GM23248 (cell line): ENCODE data around the gene PRKCE. TPM values are rescaled to one million over a fixed set of nuclear protein-coding genes. Genes with fewer than 3 reads are reported as not detected.

Experiments used
- DNase-seq: peaks from one replicate; pipeline ENCODE4 v3.0.0-alpha.2; 2015
- H2AFZ ChIP-seq: fragments of 200-600 bp; sonication (generic); 2 replicates; pipeline ENCODE4 v1.6.1; 2016; ENCODE audit warnings: antibody characterized with exemption
- H3F3A ChIP-seq: fragments of 200-600 bp; sonication (generic); 2 replicates; pipeline ENCODE4 v1.6.1; 2016; ENCODE audit warnings: mild to moderate bottlenecking, antibody characterized with exemption, mixed run types; ENCODE audit not compliant: insufficient read depth
- H3K27ac ChIP-seq: fragments of 200-600 bp; sonication (generic); 2 replicates; pipeline ENCODE4 v1.5.1; 2016; ENCODE audit warnings: mild to moderate bottlenecking
- H3K27me3 ChIP-seq: fragments of 200-600 bp; sonication (generic); replicated peaks from 2 replicates; pipeline ENCODE4 v1.6.1; 2016; ENCODE audit warnings: mild to moderate bottlenecking; ENCODE audit not compliant: insufficient read depth
- H3K36me3 ChIP-seq: fragments of 200-600 bp; sonication (generic); 2 replicates; pipeline ENCODE4 v1.6.1; 2016; ENCODE audit warnings: low read depth, mild to moderate bottlenecking
- H3K4me1 ChIP-seq: fragments of 200-600 bp; sonication (generic); 2 replicates; pipeline ENCODE4 v1.6.1; 2016; ENCODE audit warnings: mild to moderate bottlenecking; ENCODE audit not compliant: insufficient read depth
- H3K4me2 ChIP-seq: fragments of 200-600 bp; sonication (generic); one replicate; pipeline ENCODE4 v1.6.1; 2016; ENCODE audit warnings: mild to moderate bottlenecking; ENCODE audit not compliant: unreplicated experiment
- H3K4me3 ChIP-seq: fragments of 200-600 bp; sonication (generic); 2 replicates; pipeline ENCODE4 v1.5.1; 2016; ENCODE audit warnings: mild to moderate bottlenecking
- H3K79me2 ChIP-seq: fragments of 200-600 bp; sonication (generic); 2 replicates; pipeline ENCODE4 v1.6.1; 2016; ENCODE audit warnings: mild to moderate bottlenecking; ENCODE audit not compliant: insufficient read depth
- H3K9ac ChIP-seq: fragments of 200-600 bp; sonication (generic); 2 replicates; pipeline ENCODE4 v1.6.1; 2016; ENCODE audit warnings: mild to moderate bottlenecking
- H3K9me2 ChIP-seq: fragments of 200-600 bp; sonication (generic); 2 replicates; pipeline ENCODE4 v1.6.1; 2016; ENCODE audit warnings: mixed run types, mild to moderate bottlenecking, moderate library complexity; ENCODE audit not compliant: insufficient read depth
- H3K9me3 ChIP-seq: fragments of 200-600 bp; sonication (generic); one replicate; pipeline ENCODE4 v1.6.1; 2017; ENCODE audit warnings: low read depth
- H4K20me1 ChIP-seq: fragments of 200-600 bp; sonication (generic); 2 replicates; pipeline ENCODE4 v1.6.0; 2016; ENCODE audit not compliant: insufficient read depth
- EZH2 ChIP-seq: fragments of 200-600 bp; sonication (generic); IDR thresholded peaks from 2 replicates; pipeline ENCODE4 v1.6.1; 2018; ENCODE audit warnings: antibody characterized with exemption, mild to moderate bottlenecking; ENCODE audit not compliant: insufficient read depth, poor library complexity, severe bottlenecking
- EZH2phosphoT487 ChIP-seq: fragments of 200-600 bp; sonication (generic); IDR thresholded peaks from 2 replicates; pipeline ENCODE4 v1.6.1; 2018; ENCODE audit warnings: antibody characterized with exemption, moderate library complexity, mild to moderate bottlenecking, low read depth; ENCODE audit not compliant: insufficient read depth
- WGBS, 2 experiments: methylation state at CpG; one replicate each; pipeline ENCODE4 v1.1.6; 2015 to 2017; ENCODE audit warnings: low lambda C conversion rate in 2 of 2, low coverage in 1 of 2; ENCODE audit errors: missing lambda C conversion rate in 2 of 2; 5-methylcytosine and 5-hydroxymethylcytosine counted together
- in situ Hi-C: fragments of 300-500 bp; cut with MboI; formaldehyde crosslinking; loops from 2 replicates; pipeline ENCODE4 v1.15.0; 2020
- polyA plus RNA-seq: library from polyadenylated mRNA; unstranded; fragments of >200 nt; fragmentation: Nextera tagmentation; extraction: Ambion mirVana; gene quantifications from 2 replicates; pipeline ENCODE4 v1.2.1, GENCODE V29; 2016
- total RNA-seq: library from RNA; depleted of rRNA; stranded (reverse); fragments of >200 nt; shearing (Covaris generic); gene quantifications from 2 replicates; pipeline ENCODE4 v1.2.3, GENCODE V29; 2014

The PRKCE gene
- total and polyA plus RNA-seq, 2 experiments from 2014 or later, result 5.9 to 7.0 TPM

DNA sequence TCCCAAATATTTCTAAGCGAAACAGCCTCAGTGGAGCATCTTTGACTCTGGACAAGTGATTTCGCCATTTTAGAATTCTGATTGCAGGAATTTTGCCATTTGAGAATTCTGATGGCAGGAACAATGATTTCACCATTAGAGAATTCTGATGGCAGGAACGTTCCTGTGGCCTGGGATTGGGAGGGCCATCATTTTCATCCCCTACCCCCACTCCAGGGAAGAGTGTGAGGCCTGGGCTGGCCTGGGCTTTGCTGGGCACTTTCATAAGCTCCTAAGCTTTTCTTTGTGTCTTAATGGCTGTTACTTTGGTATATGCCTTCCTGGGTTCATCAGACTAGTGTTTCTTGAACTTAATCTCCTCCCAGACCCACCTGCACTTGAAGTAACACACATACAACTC, 516.4 kb downstream of the PRKCE start:
- Histone ChIP-seq H3K4me2 (no peak overlapping the region), H3K4me3 (no peak overlapping the region), H2AFZ (no peak overlapping the region), H3K27me3 (no peaks in the 10 kb centered on the region), H3K27ac (no peak overlapping the region), H3F3A (peaks cover 9% of the 10 kb centered on the region), H3K9me3 (no peaks in the 10 kb centered on the region), H3K79me2 (no peaks in the 10 kb centered on the region), H4K20me1 (no peaks in the 10 kb centered on the region), H3K4me1 (peaks cover 34% of the 10 kb centered on the region), H3K9me2 (no peaks in the 10 kb centered on the region), H3K36me3 (no peaks in the 10 kb centered on the region), H3K9ac (no peak overlapping the region)
- in situ Hi-C loops, result no loop called here
- WGBS, 2 experiments, result 68 to 71% methylated on average over 3 of the region's 3 CpGs
- TF ChIP-seq EZH2phosphoT487 (no peak), EZH2 (no peak)
- DNase-seq, result no peak

DNA sequence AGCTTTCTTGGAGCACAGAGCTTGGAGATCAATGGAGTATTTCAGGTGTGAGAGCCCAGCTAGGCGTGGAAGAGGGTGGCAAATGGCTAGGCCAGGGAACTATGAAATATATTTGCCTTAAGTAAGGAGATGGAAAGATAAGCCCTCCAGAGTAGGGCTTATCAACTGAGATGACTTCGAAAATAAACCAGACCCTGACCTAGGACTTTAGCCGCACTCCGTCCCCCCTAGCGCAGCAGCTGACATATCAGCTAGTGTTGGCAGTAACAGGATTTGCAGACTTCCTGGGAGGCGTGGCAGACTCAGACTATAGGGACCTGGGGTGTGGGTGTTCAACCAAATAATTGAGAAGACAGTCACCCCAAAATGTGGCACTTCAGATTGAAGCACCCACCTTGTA, 518.0 kb downstream of the PRKCE start:
- no peak overlapping the region for H3K4me2 ChIP-seq
- no peaks in the 10 kb centered on the region for H3K9me2 ChIP-seq
- no peaks in the 10 kb centered on the region for H3K27me3 ChIP-seq
- H2AFZ ChIP-seq, result no peak overlapping the region
- TF ChIP-seq EZH2 (no peak), EZH2phosphoT487 (no peak)
- DNase-seq, result no peak
- H3K9ac ChIP-seq, result no peak overlapping the region
- H3K9me3 ChIP-seq, result no peaks in the 10 kb centered on the region
- H3K4me1 ChIP-seq, result peaks cover 24% of the 10 kb centered on the region
- H3K79me2 ChIP-seq, result no peaks in the 10 kb centered on the region
- no peak overlapping the region for H3K27ac ChIP-seq
- H3F3A ChIP-seq, result peaks cover 9% of the 10 kb centered on the region
- 96 to 98% methylated on average over 6 of the region's 6 CpGs for WGBS, 2 experiments
- in situ Hi-C loops, result no loop called here
- H3K36me3 ChIP-seq, result no peaks in the 10 kb centered on the region
- H4K20me1 ChIP-seq, result no peaks in the 10 kb centered on the region
- no peak overlapping the region for H3K4me3 ChIP-seq

DNA sequence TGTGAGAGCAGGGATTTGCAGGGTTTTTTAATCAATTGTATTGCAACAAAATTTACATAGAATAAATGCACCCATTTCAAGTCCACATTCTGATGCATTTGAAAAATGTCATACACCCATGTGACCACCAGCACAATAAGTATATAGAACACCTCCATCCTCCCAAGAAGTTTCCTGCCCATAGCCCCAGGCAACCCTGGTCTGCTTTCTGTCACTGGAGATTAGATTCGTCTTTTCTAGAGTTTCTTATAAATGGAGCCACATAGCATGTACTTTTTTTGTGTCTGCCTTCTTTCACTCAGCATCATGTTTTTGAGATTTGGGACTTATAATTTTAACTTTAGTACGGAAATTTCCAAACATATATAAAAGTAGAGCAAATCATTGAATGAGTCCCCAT, 518.6 kb downstream of the PRKCE start:
- Histone ChIP-seq H3F3A (peaks cover 9% of the 10 kb centered on the region), H3K36me3 (no peaks in the 10 kb centered on the region), H3K9ac (no peak overlapping the region), H3K4me1 (peaks cover 18% of the 10 kb centered on the region), H2AFZ (no peak overlapping the region), H3K27ac (no peak overlapping the region), H3K27me3 (no peaks in the 10 kb centered on the region), H3K79me2 (no peaks in the 10 kb centered on the region), H3K4me2 (no peak overlapping the region), H4K20me1 (no peaks in the 10 kb centered on the region), H3K9me3 (no peaks in the 10 kb centered on the region), H3K9me2 (no peaks in the 10 kb centered on the region), H3K4me3 (no peak overlapping the region)
- DNase-seq, result no peak
- 22 to 24% methylated on average over 2 of the region's 2 CpGs for WGBS, 2 experiments
- TF ChIP-seq EZH2, result no peak
- TF ChIP-seq EZH2phosphoT487, result no peak
- in situ Hi-C loops, result no loop called here

DNA sequence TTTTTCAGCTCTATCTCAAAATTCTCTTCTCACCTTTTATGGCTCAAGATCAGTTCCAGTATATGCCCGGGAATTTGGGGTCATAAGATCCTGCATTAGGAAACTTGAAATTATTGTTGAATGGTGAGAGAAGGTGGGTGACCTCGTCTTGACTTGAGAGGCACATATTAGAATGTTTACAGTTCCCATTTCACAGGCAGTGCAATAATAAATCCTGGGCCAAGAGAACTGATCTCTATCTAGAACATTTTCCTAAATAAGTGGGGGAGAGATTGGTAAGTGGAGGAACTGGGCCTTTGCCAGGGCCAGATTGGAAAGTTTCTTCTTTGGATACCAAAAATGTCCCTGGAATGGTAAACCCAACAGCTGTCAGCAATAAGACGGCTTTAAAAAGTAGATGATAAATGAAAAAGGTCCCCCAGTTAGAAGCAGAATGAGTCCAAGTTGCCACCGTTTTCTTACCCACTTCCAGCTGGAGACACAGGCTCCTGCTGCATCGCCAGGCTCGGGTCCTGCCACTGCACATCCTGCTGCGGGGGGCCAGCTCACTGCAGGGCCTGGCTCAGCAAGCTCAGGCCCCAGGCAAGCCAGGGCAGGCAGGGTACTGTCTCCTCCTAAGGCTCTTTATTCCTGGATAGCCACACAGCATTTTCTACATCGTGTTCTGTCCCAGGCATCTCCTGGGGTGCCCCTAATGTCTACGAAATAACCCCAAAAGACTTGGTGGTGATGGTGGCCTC, 519.3 kb downstream of the PRKCE start:
- H3K9ac ChIP-seq, result peak overlapping the region; percentile 46
- no peaks in the 10 kb centered on the region for H3K36me3 ChIP-seq
- no peaks in the 10 kb centered on the region for H3K9me3 ChIP-seq
- H3K27ac ChIP-seq, result peak overlapping the region; percentile 40
- DNase-seq, result no peak
- peaks cover 5% of the 10 kb centered on the region; the same call in 1 of the 2 replicates for H3F3A ChIP-seq
- no peaks in the 10 kb centered on the region for H3K27me3 ChIP-seq
- no peak overlapping the region for H3K4me3 ChIP-seq
- no peak overlapping the region for H3K4me2 ChIP-seq
- TF ChIP-seq EZH2, result no peak
- TF ChIP-seq EZH2phosphoT487, result no peak
- H3K9me2 ChIP-seq, result no peaks in the 10 kb centered on the region
- H4K20me1 ChIP-seq, result no peaks in the 10 kb centered on the region
- no peak overlapping the region for H2AFZ ChIP-seq
- peaks cover 12% of the 10 kb centered on the region for H3K4me1 ChIP-seq
- WGBS, 2 experiments, result 57 to 61% methylated on average over 9 of the region's 9 CpGs
- H3K79me2 ChIP-seq, result no peaks in the 10 kb centered on the region
- in situ Hi-C loops, result no loop called here
